Activated CD4-positive, alpha-beta memory T cell treated with anti-CD3 and anti-CD28 coated beads, Interleukin-2, amount 10 ng/mL, durations not matched to agents 7 days and 5 days (primary cell): ENCODE measurements around the gene SSTR5. TPM values are rescaled to one million over a fixed set of nuclear protein-coding genes. Genes with fewer than 3 reads are reported as not detected.

Source experiments
- CTCF ChIA-PET: fragments of 350-600 bp; sonication (Branson Sonifier 250); formaldehyde crosslinking; loops from one replicate; lab custom pipeline; 2021; ENCODE audit warnings: antibody characterized with exemption, inconsistent platforms; lab: Charles Lee
- POLR2A ChIA-PET: fragments of 350-600 bp; sonication (Branson Sonifier 250); formaldehyde crosslinking; loops from one replicate; lab custom pipeline; 2021; ENCODE audit warnings: antibody characterized with exemption; lab: Charles Lee
- DNase-seq: peaks from one replicate; pipeline ENCODE4 v3.0.0-alpha.2; 2020
- H3K27ac Mint-ChIP-seq: one replicate; pipeline ENCODE4 v1.8.0; 2021; ENCODE audit warnings: mild to moderate bottlenecking, mixed read lengths
- H3K27me3 Mint-ChIP-seq: one replicate; pipeline ENCODE4 v1.8.0; 2021; ENCODE audit warnings: mixed read lengths
- H3K36me3 Mint-ChIP-seq: one replicate; pipeline ENCODE4 v1.8.0; 2021; ENCODE audit warnings: low read depth, mixed read lengths
- H3K4me1 Mint-ChIP-seq: one replicate; pipeline ENCODE4 v1.8.0; 2021; ENCODE audit warnings: mixed read lengths
- H3K4me3 Mint-ChIP-seq: one replicate; pipeline ENCODE4 v1.8.0; 2021; ENCODE audit warnings: mild to moderate bottlenecking, mixed read lengths
- H3K9me3 Mint-ChIP-seq: one replicate; pipeline ENCODE4 v1.8.0; 2021; ENCODE audit warnings: mixed read lengths
- total RNA-seq, 2 experiments: library from RNA; stranded (reverse); gene quantifications; one replicate each; pipeline ENCODE4 v1.2.3, GENCODE V29; 2021

Gene SSTR5
- total RNA-seq, 2 experiments from 2014 or later = not detected

GRCh38 chr16:1063728-1064127, 8.8 kb upstream of the SSTR5 start:
- ChIA-PET POLR2A (no interaction called here), CTCF (no interaction called here)
- Mint-ChIP-seq H3K4me3 (no peak overlapping the region), H3K4me1 (peaks cover 3% of the 10 kb centered on the region), H3K27ac (no peak overlapping the region), H3K27me3 (peaks cover 12% of the 10 kb centered on the region), H3K9me3 (peaks cover 4% of the 10 kb centered on the region), H3K36me3 (peaks cover 5% of the 10 kb centered on the region)
- no peak for DNase-seq

GRCh38 chr16:1065469-1066128, 6.9 kb upstream of the SSTR5 start:
- Mint-ChIP-seq H3K27me3 (peaks cover 12% of the 10 kb centered on the region), H3K27ac (no peak overlapping the region), H3K36me3 (peaks cover 5% of the 10 kb centered on the region), H3K4me1 (peaks cover 3% of the 10 kb centered on the region), H3K9me3 (no peaks in the 10 kb centered on the region), H3K4me3 (no peak overlapping the region)
- POLR2A ChIA-PET = no interaction called here
- CTCF ChIA-PET = no interaction called here
- no peak for DNase-seq

GRCh38 chr16:1066584-1067172, 5.9 kb upstream of the SSTR5 start:
- H3K4me1 Mint-ChIP-seq = peaks cover 3% of the 10 kb centered on the region
- H3K36me3 Mint-ChIP-seq = peaks cover 5% of the 10 kb centered on the region

GRCh38 chr16:1067629-1068028, 4.9 kb upstream of the SSTR5 start:
- H3K36me3 Mint-ChIP-seq = peaks cover 5% of the 10 kb centered on the region
- peak overlapping the region; percentile 81 for H3K27ac Mint-ChIP-seq

More at GRCh38 chr16:1066584-1067172, 5.9 kb upstream of the SSTR5 start:
- Mint-ChIP-seq H3K27me3 (peaks cover 12% of the 10 kb centered on the region), H3K9me3 (no peaks in the 10 kb centered on the region), H3K4me3 (no peak overlapping the region), H3K27ac (no peak overlapping the region)
- CTCF ChIA-PET = no interaction called here
- POLR2A ChIA-PET = no interaction called here
- DNase-seq = no peak

GRCh38 chr16:1068451-1068850, 4.1 kb upstream of the SSTR5 start:
- Mint-ChIP-seq H3K27ac (no peak overlapping the region), H3K27me3 (peaks cover 16% of the 10 kb centered on the region), H3K9me3 (no peaks in the 10 kb centered on the region), H3K36me3 (peaks cover 5% of the 10 kb centered on the region), H3K4me1 (peaks cover 3% of the 10 kb centered on the region), H3K4me3 (no peak overlapping the region)
- ChIA-PET POLR2A (no interaction called here), CTCF (interaction anchor here (1.8 kb wide), 1 partner anchor 11 kb away, joined by 6 read pairs; no protein-coding TSS in a partner anchor)
- DNase-seq = no peak

More at GRCh38 chr16:1067629-1068028, 4.9 kb upstream of the SSTR5 start:
- peaks cover 16% of the 10 kb centered on the region for H3K27me3 Mint-ChIP-seq
- POLR2A ChIA-PET = no interaction called here
- peaks cover 3% of the 10 kb centered on the region for H3K4me1 Mint-ChIP-seq
- no peak for DNase-seq
- H3K4me3 Mint-ChIP-seq = peak overlapping the region; percentile 43
- CTCF ChIA-PET = no interaction called here
- no peaks in the 10 kb centered on the region for H3K9me3 Mint-ChIP-seq

GRCh38 chr16:1069154-1069553, 3.4 kb upstream of the SSTR5 start:
- Mint-ChIP-seq H3K4me1 (peaks cover 3% of the 10 kb centered on the region), H3K9me3 (no peaks in the 10 kb centered on the region), H3K36me3 (peaks cover 5% of the 10 kb centered on the region), H3K4me3 (no peak overlapping the region), H3K27me3 (peaks cover 16% of the 10 kb centered on the region), H3K27ac (no peak overlapping the region)
- POLR2A ChIA-PET = no interaction called here
- DNase-seq = no peak
- CTCF ChIA-PET = interaction anchor here (1.8 kb wide), 1 partner anchor 12 kb away, joined by 6 read pairs; no protein-coding TSS in a partner anchor

- ChIA-PET CTCF (no interaction called here), POLR2A (no interaction called here)
- no peak overlapping the region for H3K27ac Mint-ChIP-seq
- DNase-seq = no peak
- peaks cover 11% of the 10 kb centered on the region for H3K27me3 Mint-ChIP-seq
- H3K4me1 Mint-ChIP-seq = peaks cover 3% of the 10 kb centered on the region
- peaks cover 5% of the 10 kb centered on the region for H3K36me3 Mint-ChIP-seq
- H3K4me3 Mint-ChIP-seq = no peak overlapping the region
- no peaks in the 10 kb centered on the region for H3K9me3 Mint-ChIP-seq
Measured at GRCh38 chr16:1070084-1070863, 2.3 kb upstream of the SSTR5 start.

- CTCF ChIA-PET = no interaction called here
- peaks cover 3% of the 10 kb centered on the region for H3K4me1 Mint-ChIP-seq
Measured at GRCh38 chr16:1070864-1071408, 1.6 kb upstream of the SSTR5 start.

GRCh38 chr16:1071561-1072225, 854 bp upstream of the SSTR5 start:
- peaks cover 3% of the 10 kb centered on the region for H3K4me1 Mint-ChIP-seq
- H3K36me3 Mint-ChIP-seq = peaks cover 5% of the 10 kb centered on the region
- no peak overlapping the region for H3K27ac Mint-ChIP-seq
- no peak for DNase-seq
- H3K9me3 Mint-ChIP-seq = no peaks in the 10 kb centered on the region
- POLR2A ChIA-PET = no interaction called here
- no peak overlapping the region for H3K4me3 Mint-ChIP-seq
- H3K27me3 Mint-ChIP-seq = peaks cover 9% of the 10 kb centered on the region
- CTCF ChIA-PET = no interaction called here

More at GRCh38 chr16:1070864-1071408, 1.6 kb upstream of the SSTR5 start:
- Mint-ChIP-seq H3K27ac (no peak overlapping the region), H3K9me3 (no peaks in the 10 kb centered on the region), H3K27me3 (peaks cover 9% of the 10 kb centered on the region), H3K36me3 (peaks cover 5% of the 10 kb centered on the region), H3K4me3 (no peak overlapping the region)
- POLR2A ChIA-PET = no interaction called here
- DNase-seq = no peak

GRCh38 chr16:1073262-1073558, 663 bp downstream of the SSTR5 start:
- no peak for DNase-seq
- Mint-ChIP-seq H3K4me3 (no peak overlapping the region), H3K4me1 (no peaks in the 10 kb centered on the region), H3K9me3 (no peaks in the 10 kb centered on the region), H3K36me3 (no peaks in the 10 kb centered on the region), H3K27ac (no peak overlapping the region), H3K27me3 (peaks cover 5% of the 10 kb centered on the region)
- ChIA-PET POLR2A (no interaction called here), CTCF (no interaction called here)

GRCh38 chr16:1073566-1074378, 1.2 kb downstream of the SSTR5 start:
- Mint-ChIP-seq H3K36me3 (no peaks in the 10 kb centered on the region), H3K9me3 (no peaks in the 10 kb centered on the region), H3K4me3 (no peak overlapping the region), H3K4me1 (no peaks in the 10 kb centered on the region), H3K27me3 (peaks cover 4% of the 10 kb centered on the region), H3K27ac (no peak overlapping the region)
- CTCF ChIA-PET = no interaction called here
- POLR2A ChIA-PET = no interaction called here
- no peak for DNase-seq

GRCh38 chr16:1074379-1074649, 1.8 kb downstream of the SSTR5 start:
- H3K4me3 Mint-ChIP-seq = no peak overlapping the region
- peaks cover 4% of the 10 kb centered on the region for H3K27me3 Mint-ChIP-seq
- H3K9me3 Mint-ChIP-seq = no peaks in the 10 kb centered on the region
- no peaks in the 10 kb centered on the region for H3K4me1 Mint-ChIP-seq
- ChIA-PET CTCF (no interaction called here), POLR2A (no interaction called here)
- no peak for DNase-seq
- H3K27ac Mint-ChIP-seq = no peak overlapping the region
- H3K36me3 Mint-ChIP-seq = no peaks in the 10 kb centered on the region
